CD4-positive, alpha-beta T cell treated with Interleukin-15 for 1 hour (primary cell): ENCODE measurements around the gene MOSPD3.
"Not testable (repeated sequence)": the region's sequence is repeated elsewhere in the genome, so short reads cannot be mapped to it uniquely, and the experiment has no call there.

Experiments used
- DNase-seq: peaks from one replicate; pipeline ENCODE4 v3.0.0-alpha.2; 2020

The MOSPD3 gene

DNA sequence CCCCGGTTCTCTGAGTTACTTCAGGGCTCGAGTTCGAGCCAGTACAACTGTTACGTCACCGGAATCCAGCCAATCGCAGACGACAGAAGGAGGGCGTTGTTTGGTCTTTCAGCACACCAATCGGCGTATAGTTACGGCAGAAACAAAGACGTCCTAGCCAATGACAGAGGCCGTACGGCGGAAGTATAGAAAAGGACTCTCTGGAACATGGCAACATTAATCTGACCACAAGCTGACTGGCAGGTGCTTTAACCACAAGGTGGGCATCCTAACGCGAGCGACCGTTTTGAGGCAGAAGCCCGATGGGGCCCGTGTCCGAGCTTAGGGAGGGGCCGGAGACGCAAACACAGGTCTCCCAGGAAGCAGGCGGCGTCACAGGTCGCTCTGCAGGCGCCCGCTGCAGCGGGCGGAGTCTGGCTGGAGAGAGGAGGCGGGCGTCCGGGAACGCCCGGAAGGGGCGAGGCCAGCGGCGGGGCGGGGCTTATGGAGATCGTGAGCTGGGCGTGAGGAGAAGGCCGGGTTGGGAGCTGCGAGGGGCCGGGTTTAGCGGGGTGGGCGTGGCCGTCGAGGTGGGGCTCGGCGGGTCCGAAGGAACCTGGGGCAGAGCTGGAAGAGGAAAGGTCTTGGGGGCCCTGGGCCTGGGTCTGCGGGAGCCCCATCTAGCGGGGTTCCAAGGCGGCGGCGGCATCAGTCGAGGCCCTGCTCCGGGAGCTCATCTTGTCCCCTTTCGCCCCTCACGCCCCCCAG is at the start of gene MOSPD3:
MOSPD3 (plus strand) TSS at position 558 of the 747 bp plus-strand sequence. CDS start 252 bp downstream, outside the sequence.
- peak; percentile 98 for DNase-seq

DNA sequence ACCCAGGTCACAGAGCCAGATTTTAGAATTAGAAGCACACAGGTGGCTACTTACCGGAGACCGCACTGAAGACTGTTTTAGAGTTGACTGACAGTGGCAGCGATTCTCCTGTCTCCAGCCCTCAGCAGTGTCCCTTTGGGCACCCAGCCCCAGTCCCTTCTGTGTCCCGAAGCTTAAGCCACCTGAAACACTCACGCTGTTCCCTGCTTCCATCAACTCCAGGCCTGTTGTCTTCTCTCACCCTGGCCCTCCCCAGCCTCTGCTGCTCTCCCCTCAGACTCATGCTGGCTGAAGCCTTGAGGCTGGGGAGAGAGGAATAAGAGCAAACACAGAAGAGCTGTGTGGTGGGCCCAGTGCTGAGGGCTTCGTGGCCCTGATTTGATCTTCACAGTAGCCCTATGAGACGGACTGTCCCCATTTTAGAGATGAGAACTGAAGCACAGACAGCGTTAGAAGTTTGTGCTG is 49.2 kb upstream of the MOSPD3 start:
- DNase-seq, result no peak

DNA sequence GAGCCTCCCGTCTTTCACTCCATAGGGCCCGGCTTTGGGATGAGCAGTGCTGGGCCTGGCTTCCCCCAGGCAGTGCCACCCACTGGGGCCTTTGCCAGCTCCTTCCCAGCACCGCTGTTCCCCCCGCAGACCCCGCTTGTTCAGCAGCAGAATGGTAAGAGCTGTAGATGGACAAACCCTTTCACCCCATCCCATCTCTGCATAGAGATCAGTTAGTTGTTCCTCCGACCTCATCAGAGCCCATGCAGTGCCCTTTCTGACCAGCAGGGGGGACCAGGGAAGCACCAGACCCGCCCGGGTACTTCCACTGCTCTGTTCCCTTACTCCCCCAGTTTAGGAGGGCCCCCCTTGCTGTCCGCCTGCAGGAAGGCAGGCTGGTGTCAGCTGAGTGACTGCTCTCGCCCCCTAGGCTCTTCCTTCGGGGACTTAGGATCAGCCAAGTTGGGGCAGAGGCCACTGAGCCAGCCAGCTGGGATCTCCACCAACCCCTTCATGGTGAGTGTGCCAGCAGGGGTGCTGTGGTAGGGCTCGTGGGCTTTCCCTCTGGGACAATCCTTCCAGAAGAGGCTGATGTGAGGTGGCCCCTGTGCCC is 48.4 kb upstream of the MOSPD3 start:
- peak; percentile 76 for DNase-seq

- DNase-seq, result not testable (repeated sequence)
Observed at GRCh38 chr7:100564405-100564804, 47.9 kb upstream of the MOSPD3 start.

GRCh38 chr7:100565133-100565571 is 47.2 kb upstream of the MOSPD3 start:
- DNase-seq, result no peak

DNA sequence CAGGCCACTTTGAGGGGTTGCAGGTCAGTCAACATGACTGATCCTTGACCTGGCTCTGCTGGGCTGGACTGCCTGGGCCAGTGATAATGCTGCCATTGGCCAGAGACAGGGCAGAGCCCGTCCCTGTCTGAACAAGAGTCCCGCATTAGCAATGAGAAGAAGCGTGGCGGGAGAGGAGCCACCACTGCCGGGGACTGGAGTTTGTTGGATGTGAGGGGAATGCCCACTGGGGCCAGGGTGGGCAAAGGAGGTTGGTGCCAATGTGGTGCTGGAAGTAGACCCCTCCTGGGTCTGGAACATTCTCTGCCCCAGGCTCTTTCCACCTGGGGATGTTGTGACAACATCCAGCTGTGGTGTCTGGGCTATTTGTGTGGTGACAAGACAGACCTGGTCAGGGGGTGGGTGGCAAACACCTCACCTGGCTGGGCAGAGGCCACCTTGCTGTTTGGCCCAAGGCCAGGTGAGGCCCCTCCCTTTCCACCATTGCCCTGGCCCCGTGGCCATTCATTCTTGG is 46.3 kb upstream of the MOSPD3 start:
- DNase-seq, result no peak

- no peak for DNase-seq
Observed at GRCh38 chr7:100567031-100567730, 45.2 kb upstream of the MOSPD3 start.

- no peak for DNase-seq
Observed at GRCh38 chr7:100567751-100568175, 44.6 kb upstream of the MOSPD3 start.

DNA sequence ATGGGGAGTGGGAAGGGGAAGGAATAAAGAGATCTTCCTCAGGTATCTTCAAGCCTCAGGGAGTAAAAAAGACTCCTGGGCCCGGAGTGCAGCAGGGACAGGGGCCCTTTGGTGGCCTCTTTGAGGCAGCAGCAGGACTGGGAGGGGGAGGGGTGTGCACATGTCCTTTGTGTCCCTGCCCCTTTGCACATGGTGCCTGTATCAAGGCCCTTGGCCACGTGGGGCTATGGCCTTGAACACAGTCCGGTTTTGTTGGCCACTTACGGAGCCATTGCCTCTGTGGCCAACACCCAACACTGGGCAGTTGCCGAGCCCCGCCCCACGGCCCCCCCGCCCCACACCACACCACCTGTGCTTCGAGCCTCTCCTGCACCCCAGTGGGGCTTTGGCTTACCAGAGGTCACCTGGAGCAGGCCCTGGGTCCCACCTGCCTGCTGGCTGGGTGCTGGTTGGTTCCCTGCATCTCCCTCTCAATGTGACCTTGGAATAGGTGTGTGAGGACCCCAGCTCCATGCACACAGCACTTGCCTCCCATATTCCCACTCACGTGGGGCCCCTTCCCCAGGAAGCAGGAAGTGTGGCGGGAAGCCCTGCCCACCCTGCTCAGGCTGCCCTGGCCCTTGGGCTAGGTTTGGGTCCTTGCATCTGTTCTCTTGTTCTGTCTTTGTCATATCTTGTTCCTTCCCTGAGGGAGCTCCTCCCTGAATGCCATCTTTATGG is 44.0 kb upstream of the MOSPD3 start:
- DNase-seq, result no peak

- peak; percentile 51 for DNase-seq
Observed at GRCh38 chr7:100568896-100569844, 43.2 kb upstream of the MOSPD3 start.

DNA sequence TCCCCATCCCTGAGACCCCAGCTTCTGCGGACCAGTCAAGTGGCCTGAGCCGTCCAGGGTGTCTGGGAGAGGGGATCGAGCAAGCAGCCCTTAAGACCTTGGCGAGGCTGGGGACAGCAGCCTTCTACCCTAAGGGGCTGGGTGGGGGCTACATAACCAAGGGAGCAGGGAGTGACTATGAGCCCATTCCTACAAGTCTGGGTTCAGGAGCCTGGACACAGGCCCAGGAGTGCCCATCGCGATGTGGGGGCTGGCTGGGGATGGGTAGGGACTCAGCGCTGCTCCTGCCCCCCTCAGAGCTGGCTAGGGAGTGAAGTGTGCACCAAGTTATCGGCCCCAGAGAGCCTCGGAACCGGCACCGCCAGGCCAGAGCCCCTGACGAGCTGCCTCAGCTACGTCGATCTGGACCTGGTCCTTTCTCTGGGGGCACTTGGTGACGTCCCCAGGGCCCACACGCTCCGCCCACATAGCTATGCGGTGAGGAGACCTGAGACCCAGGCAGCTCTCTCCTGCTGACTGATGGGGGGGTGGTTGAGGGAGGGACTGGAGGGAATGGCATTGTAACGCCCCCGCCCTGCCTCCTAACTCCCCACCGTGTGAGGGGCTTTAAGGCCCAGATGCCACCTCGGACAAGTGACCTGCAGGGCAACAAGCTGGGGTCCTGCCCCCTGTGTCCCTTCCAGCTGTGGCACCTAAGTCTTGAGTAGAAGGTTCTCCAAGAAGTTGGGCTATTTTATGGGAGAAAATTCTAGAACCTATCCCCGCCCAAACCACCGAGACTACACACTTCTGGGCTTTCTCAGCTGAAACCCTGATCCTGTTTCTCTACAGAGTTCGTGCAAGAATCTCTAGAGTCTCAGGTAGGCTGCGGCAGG is 41.1 kb upstream of the MOSPD3 start:
- DNase-seq, result no peak

DNA sequence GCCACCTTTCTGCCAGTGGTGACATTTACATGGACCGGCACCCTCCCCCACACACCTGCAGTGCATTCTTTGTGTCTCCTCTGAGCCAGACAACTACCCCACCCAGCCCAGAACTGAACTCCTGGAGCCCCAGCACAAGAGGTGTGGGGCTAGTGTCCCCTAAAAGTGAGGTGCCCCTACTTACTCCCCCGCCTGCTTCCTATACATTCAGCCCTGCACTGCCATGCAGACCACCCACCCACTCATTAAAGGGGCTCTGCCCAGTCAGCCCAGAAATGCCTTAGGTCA is 40.6 kb upstream of the MOSPD3 start:
- DNase-seq, result no peak

- DNase-seq, result no peak
Observed at GRCh38 chr7:100572281-100572948, 39.9 kb upstream of the MOSPD3 start.

DNA sequence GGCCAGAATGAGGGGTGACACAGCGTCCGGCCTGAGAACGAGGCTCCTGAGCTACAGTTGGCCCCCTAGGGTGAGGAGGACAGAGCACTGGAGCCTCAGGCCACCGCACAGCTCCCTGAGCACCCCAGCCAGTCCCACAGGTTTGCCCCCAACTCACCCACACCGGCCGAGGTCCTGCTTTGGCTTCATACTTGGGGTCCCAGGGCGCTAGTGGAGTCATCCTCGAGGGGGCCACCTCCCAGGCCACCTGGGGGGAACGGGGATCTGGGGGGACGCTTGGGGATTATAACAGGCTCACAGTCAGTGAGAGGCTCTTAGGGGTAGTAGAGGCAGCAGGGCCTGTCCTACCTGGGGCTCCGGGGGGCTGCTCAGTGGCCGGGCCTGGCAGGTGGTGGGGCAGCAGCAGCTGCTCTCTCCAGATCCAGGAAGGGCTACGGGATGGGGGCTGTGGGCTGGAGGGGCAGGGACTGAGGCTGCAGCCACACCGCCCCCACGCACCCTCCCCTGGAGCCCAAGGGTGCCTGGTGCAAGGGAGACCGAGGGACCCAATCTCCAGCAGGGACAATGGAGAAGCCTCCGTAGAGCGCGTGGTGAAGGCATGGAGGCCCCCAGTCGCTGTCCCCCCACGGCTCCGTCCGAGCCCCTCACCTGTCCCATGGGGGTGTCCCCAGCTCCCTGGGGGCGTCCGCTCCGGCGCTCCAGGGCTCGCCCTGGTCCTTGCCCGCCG is 39.2 kb upstream of the MOSPD3 start:
- no peak for DNase-seq

DNA sequence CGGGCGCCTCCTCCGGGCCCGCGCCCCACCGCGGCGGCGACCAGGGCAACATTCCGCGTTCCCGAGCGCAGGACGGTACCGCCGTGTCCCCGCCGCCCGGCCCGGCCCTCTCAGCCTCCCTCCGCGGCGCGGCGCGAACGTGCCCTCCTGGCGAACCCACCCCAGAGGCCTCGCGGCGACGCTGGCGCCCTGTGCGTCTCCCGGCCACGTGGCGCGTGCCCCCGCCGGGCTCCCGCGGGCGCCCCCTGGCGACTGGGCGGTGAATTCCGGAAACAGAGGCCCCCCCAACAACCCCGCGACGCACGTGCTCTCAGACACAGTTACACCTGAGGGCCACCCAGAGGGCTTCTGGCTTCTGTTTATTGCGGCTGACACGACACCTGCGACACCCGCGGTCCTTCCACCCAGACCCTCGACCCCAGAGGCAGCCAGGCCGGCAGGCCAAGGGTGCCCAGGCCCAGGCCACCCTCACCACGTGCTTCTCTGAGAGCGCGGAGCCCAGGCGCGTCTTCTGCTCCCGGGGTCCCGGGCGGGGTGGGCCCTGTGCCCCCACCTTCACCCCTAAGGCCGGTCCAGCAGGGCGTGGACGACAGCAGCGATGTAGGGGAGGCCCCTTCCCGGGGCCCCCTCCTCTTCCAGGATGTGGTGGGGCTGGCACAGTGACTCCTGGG is 38.5 kb upstream of the MOSPD3 start, which contains the start of gene SAP25:
SAP25 (minus strand) TSS at position 210 of the 671 bp plus-strand sequence; CDS start at position 52, 158 bp downstream.
- no peak for DNase-seq

GRCh38 chr7:100574362-100575205 is 37.8 kb upstream of the MOSPD3 start:
- no peak for DNase-seq

DNA sequence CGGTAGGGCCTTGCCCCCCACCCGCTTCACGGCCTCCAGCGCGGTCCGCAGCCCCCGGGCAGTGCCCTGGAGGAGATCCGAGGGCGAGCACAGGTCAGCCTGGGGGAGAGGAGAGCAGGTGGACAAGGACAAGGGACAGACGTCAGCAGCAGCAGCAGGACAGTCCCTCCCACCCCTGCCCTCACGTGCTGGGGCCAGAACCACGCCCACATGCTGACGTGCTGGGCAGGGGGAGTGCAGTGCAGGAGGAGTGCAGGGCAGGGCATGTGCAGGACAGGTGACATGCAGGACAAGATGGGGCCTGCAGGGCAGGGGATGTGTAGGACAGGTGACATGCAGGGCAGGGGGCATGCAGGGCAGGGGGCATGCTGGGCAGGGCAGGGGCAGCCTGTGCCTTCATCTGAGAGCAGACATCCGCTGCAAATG is 37.1 kb upstream of the MOSPD3 start:
- no peak for DNase-seq
